ENCODE data around the gene MYO1B. TPM values are rescaled to one million over a fixed set of nuclear protein-coding genes. Genes with fewer than 3 reads are reported as not detected.
A peak's percentile ranks its signal among the peaks of the same experiment; 100 is the strongest.

Gene MYO1B
- total RNA-seq, 1 experiment from 2014 or later: 185 TPM

GRCh38 chr2:191321861-191322662 lies 76.9 kb downstream of the MYO1B start:
- DNase-seq (ENCODE audit: low read depth): peak; percentile 99

- DNase-seq (ENCODE audit: low read depth): peak; percentile 75
Observed at GRCh38 chr2:191322828-191323506, 77.8 kb downstream of the MYO1B start.

- peak; percentile 70 for DNase-seq (ENCODE audit: low read depth)
Observed at GRCh38 chr2:191325651-191326365, 80.6 kb downstream of the MYO1B start.

GRCh38 chr2:191327484-191327883 lies 82.3 kb downstream of the MYO1B start:
- no peak for DNase-seq (ENCODE audit: low read depth)

- DNase-seq (ENCODE audit: low read depth): no peak
Observed at GRCh38 chr2:191328150-191328809, 83.1 kb downstream of the MYO1B start.

GRCh38 chr2:191329841-191330240 lies 84.6 kb downstream of the MYO1B start:
- DNase-seq (ENCODE audit: low read depth): no peak

GRCh38 chr2:191333911-191334357 lies 88.7 kb downstream of the MYO1B start:
- DNase-seq (ENCODE audit: low read depth): peak; percentile 99

GRCh38 chr2:191335875-191336464 lies 90.8 kb downstream of the MYO1B start:
- no peak for DNase-seq (ENCODE audit: low read depth)

- DNase-seq (ENCODE audit: low read depth): no peak
Observed at GRCh38 chr2:191341436-191341835, 96.2 kb downstream of the MYO1B start.

- no peak for DNase-seq (ENCODE audit: low read depth)
Observed at GRCh38 chr2:191343796-191344338, 98.7 kb downstream of the MYO1B start.

- DNase-seq (ENCODE audit: low read depth): no peak
Observed at GRCh38 chr2:191345788-191346187, 100.6 kb downstream of the MYO1B start.

- DNase-seq (ENCODE audit: low read depth): no peak
Observed at GRCh38 chr2:191347154-191347553, 102.0 kb downstream of the MYO1B start.

- peak; percentile 74 for DNase-seq (ENCODE audit: low read depth)
Observed at GRCh38 chr2:191347881-191348280, 102.7 kb downstream of the MYO1B start.

- no peak for DNase-seq (ENCODE audit: low read depth)
Observed at GRCh38 chr2:191349990-191350389, 104.8 kb downstream of the MYO1B start.

GRCh38 chr2:191350826-191351225 lies 105.6 kb downstream of the MYO1B start:
- DNase-seq (ENCODE audit: low read depth): peak; percentile 63

- no peak for DNase-seq (ENCODE audit: low read depth)
Observed at GRCh38 chr2:191351298-191351697, 106.1 kb downstream of the MYO1B start.

- no peak for DNase-seq (ENCODE audit: low read depth)
Observed at GRCh38 chr2:191351921-191352320, 106.7 kb downstream of the MYO1B start.

- DNase-seq (ENCODE audit: low read depth): peak; percentile 89
Observed at GRCh38 chr2:191352536-191352935, 107.3 kb downstream of the MYO1B start.

GRCh38 chr2:191355170-191355758 lies 110.1 kb downstream of the MYO1B start:
- no peak for DNase-seq (ENCODE audit: low read depth)

- no peak for DNase-seq (ENCODE audit: low read depth)
Observed at GRCh38 chr2:191357678-191358077, 112.5 kb downstream of the MYO1B start.

All from RPMI7951 (cell line).